Measurements from ENCODE around the gene POLR2E.

- TF ChIP-seq POLR2AphosphoS5 (IDR thresholded peaks at IDR 0.05) = no peak
- TF ChIP-seq CTCF (IDR thresholded peaks at IDR 0.05) = no peak
Measured at GRCh38 chr19:1073956-1074517, 21.1 kb downstream of the POLR2E start.

Measured in upper lobe of left lung (tissue), 4 donors.